22Rv1 (cell line): ENCODE results near the gene GOT1.

Experiments used
- H3K27ac ChIP-seq: fragments of 450-650 bp; 2 replicates; pipeline ENCODE4 v1.5.1; 2017
- CTCF ChIP-seq: fragments of 450-650 bp; IDR thresholded peaks from 2 replicates; pipeline ENCODE4 v1.5.1; 2017; ENCODE audit warnings: mild to moderate bottlenecking
- ZFX ChIP-seq: fragments of 450-650 bp; IDR thresholded peaks from 2 replicates; pipeline ENCODE4 v1.6.1; 2017; ENCODE audit warnings: antibody characterized with exemption, borderline replicate concordance

The GOT1 gene

DNA sequence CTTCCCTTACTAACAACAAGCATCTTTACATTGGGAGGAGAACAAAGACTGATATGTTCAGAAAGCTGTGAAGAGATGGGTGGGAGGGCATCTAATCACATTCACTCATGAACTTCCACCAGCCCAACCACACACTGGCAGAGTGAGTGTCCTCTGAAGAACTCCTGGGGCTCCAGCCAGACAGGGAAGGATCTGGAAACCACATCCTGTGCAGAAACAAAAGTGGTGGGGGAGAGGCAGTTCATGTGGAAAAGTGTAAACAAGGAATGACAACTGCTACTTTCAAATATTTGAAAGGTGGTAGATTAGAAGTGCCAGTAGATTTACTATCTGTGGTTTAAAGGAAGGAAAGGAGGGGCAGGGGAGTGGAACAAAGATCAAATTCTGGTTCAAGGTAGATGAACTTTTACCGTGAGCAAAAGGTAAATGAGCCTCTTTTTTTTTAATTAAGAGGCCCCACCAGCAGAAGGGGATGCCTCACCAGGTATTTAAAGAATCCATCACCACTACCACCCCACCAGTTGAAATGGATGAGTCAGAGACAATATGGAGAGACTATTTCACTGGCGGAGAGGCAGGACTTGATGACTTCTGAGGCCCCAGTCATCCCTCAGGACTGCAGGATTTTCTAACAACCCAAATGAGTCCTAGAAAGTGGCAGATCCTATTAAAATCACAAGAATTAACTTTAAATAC, 34.5 kb downstream of the GOT1 start:
- no peak for TF ChIP-seq CTCF
- peak overlapping the region; percentile 68 for H3K27ac ChIP-seq

GRCh38 chr10:99394761-99395386, 35.5 kb downstream of the GOT1 start:
- TF ChIP-seq CTCF (no peak), ZFX (no peak)
- peak overlapping the region; percentile 68 for H3K27ac ChIP-seq

DNA sequence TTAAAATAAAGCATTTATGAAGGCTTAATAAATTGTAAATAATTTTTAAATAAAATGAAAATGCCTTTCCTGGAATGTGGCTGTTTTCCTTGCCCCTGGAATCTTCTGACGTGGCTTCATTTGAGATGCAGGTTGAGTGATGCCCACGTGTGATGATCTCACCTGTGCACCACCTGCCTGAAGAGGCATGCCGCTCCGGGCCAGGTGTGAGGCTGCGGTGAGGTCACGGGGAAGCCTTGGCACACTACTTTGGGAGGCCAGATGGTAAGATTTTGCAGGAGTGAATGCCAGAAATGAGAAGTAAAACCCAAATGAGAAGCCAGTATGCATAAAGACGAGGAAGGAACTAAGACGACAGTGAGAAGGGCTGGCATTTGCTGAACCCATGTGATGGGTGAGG, 36.2 kb downstream of the GOT1 start:
- TF ChIP-seq ZFX (no peak), CTCF (no peak)
- H3K27ac ChIP-seq: peak overlapping the region; percentile 68

- no peak for TF ChIP-seq CTCF
- no peak for TF ChIP-seq ZFX
- H3K27ac ChIP-seq: peak overlapping the region; percentile 68; the same call in 1 of the 2 replicates
Observed at GRCh38 chr10:99393683-99394082, 36.7 kb downstream of the GOT1 start.

- TF ChIP-seq ZFX (no peak), CTCF (no peak)
- peak overlapping the region; percentile 23; the same call in 1 of the 2 replicates for H3K27ac ChIP-seq
Observed at GRCh38 chr10:99393036-99393435, 37.4 kb downstream of the GOT1 start.

- TF ChIP-seq ZFX (no peak), CTCF (no peak)
Observed at GRCh38 chr10:99391346-99391745, 39.1 kb downstream of the GOT1 start.

DNA sequence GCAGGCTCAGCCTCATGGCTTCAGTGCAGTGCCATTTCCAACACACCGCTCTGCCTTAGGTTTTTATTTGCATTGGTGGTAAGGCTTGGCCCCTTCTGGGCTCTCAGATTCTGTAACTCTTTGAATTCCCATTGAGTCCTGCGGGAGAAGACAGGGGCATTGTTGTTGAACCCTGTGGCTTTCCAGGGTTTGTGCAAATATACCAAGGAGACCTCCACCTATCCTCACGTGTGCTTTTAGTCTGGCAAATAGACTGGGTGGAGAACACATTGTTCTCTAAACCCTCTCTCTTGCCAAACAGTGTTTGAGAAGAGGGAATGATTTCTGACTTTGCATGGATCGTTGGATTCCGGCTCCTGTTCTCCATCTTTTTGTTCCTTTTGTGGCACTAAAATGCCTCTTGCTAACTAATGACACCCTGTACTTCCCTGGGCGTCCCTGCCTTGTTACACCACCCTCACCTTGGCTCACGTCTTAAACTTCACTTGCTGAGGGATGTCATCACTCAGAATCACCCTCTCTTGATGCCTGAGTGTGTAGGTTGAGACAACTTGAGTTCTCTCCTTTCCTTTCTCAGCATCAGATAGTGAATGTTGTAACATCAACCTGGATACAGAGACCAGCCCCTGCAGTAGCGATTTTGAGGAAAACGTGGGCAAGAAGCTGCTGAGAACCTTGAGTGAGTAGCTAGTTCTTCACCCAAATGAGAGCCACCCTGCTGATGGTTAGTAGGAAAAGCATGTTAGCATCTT, 40.5 kb downstream of the GOT1 start:
- H3K27ac ChIP-seq: peak overlapping the region; percentile 54
- no peak for TF ChIP-seq CTCF
- no peak for TF ChIP-seq ZFX

More at GRCh38 chr10:99391346-99391745, 39.1 kb downstream of the GOT1 start:
- no peak overlapping the region for H3K27ac ChIP-seq
